ENCODE measurements around the gene KRT6C. TPM values are rescaled to one million over a fixed set of nuclear protein-coding genes. Genes with fewer than 3 reads are reported as not detected.

KRT6C gene
- total RNA-seq, 1 donor from 2014 or later, result not detected

GRCh38 chr12:52434081-52434733 lies 39.4 kb downstream of the KRT6C start, which contains the start of gene KRT75:
TSS of gene KRT75 (minus strand) at chr12:52434371. CDS start at chr12:52434304, 67 bp downstream.
- H3K4me1 Mint-ChIP-seq, result no peaks in the 10 kb centered on the region
- ATAC-seq (ENCODE audit: low read depth), result no peak
- intact Hi-C loops (cut with micrococcal nuclease), result no loop called here
- H3K27ac Mint-ChIP-seq, result no peak within 1 kb of the TSS
- ChIA-PET CTCF (no interaction called here), POLR2A (no interaction called here)
- H3K36me3 Mint-ChIP-seq (ENCODE audit: low read depth), result no peaks in the 10 kb centered on the region
- peaks cover 15% of the 10 kb centered on the region for H3K27me3 Mint-ChIP-seq
- DNase-seq, result no peak
- TF ChIP-seq CTCF (IDR thresholded peaks at IDR 0.05), result no peak
- no peaks in the 10 kb centered on the region for H3K9me3 Mint-ChIP-seq
- H3K4me3 Mint-ChIP-seq, result no peak within 1 kb of the TSS

DNA sequence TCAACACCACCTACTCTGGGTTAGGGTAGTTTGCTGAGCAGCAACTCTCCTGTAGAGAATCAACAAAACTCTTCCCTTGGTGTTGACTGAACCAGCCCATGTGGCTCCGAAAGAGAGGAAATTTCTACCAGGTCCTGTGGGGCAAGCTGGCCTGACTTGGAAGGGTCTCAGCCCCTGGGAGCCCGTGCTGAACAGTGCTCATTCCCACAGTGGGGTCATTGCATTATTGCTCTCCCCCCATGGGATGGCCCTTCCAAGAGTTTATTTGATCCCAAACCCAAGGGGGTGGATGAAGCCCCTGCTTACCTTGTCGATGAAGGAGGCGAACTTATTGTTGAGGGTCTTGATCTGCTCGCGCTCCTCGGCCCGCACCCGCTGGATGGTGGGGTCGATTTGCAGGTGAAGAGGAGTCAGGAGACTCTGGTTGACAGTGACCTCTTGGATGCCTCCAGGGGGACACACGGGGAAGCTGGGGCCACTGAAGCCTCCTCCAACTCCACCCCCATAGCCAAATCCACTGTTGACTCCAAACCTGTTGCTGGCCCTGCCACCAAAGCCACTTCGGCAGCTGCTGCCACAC lies 40.0 kb downstream of the KRT6C start:
- no peaks in the 10 kb centered on the region for H3K9me3 Mint-ChIP-seq
- H3K4me1 Mint-ChIP-seq, result no peaks in the 10 kb centered on the region
- ChIA-PET CTCF (no interaction called here), POLR2A (no interaction called here)
- no peak overlapping the region for H3K4me3 Mint-ChIP-seq
- no peak for TF ChIP-seq CTCF (IDR thresholded peaks at IDR 0.05)
- H3K27me3 Mint-ChIP-seq, result peaks cover 19% of the 10 kb centered on the region
- intact Hi-C loops (cut with micrococcal nuclease), result no loop called here
- no peaks in the 10 kb centered on the region for H3K36me3 Mint-ChIP-seq (ENCODE audit: low read depth)
- H3K27ac Mint-ChIP-seq, result no peak overlapping the region
- DNase-seq (no peak), ATAC-seq (ENCODE audit: low read depth) (no peak)

GRCh38 chr12:52432559-52433207 lies 40.9 kb downstream of the KRT6C start:
- intact Hi-C loops (cut with micrococcal nuclease), result no loop called here
- TF ChIP-seq CTCF (IDR thresholded peaks at IDR 0.05), result no peak
- ChIA-PET CTCF (no interaction called here), POLR2A (no interaction called here)
- no peak overlapping the region for H3K4me3 Mint-ChIP-seq
- no peaks in the 10 kb centered on the region for H3K4me1 Mint-ChIP-seq
- ATAC-seq (ENCODE audit: low read depth) (no peak), DNase-seq (no peak)
- no peaks in the 10 kb centered on the region for H3K9me3 Mint-ChIP-seq
- H3K36me3 Mint-ChIP-seq (ENCODE audit: low read depth), result no peaks in the 10 kb centered on the region
- no peak overlapping the region for H3K27ac Mint-ChIP-seq
- peaks cover 19% of the 10 kb centered on the region for H3K27me3 Mint-ChIP-seq

- ATAC-seq (ENCODE audit: low read depth), result no peak
- H3K9me3 Mint-ChIP-seq, result no peaks in the 10 kb centered on the region
- DNase-seq, result no peak
- H3K36me3 Mint-ChIP-seq (ENCODE audit: low read depth), result no peaks in the 10 kb centered on the region
- no peaks in the 10 kb centered on the region for H3K4me1 Mint-ChIP-seq
- H3K4me3 Mint-ChIP-seq, result no peak overlapping the region
- ChIA-PET POLR2A (no interaction called here), CTCF (no interaction called here)
- no peak for TF ChIP-seq CTCF (IDR thresholded peaks at IDR 0.05)
- intact Hi-C loops (cut with micrococcal nuclease), result no loop called here
- H3K27ac Mint-ChIP-seq, result no peak overlapping the region
- H3K27me3 Mint-ChIP-seq, result peaks cover 12% of the 10 kb centered on the region
These were observed 45.5 kb downstream of the KRT6C start for GRCh38 chr12:52428121-52428520.

- POLR2A ChIA-PET, result interaction anchor here (1.1 kb wide), 1 partner anchor 11 kb away, joined by 3 read pairs; no protein-coding TSS in a partner anchor
- Mint-ChIP-seq H3K4me1 (no peaks in the 10 kb centered on the region), H3K4me3 (no peak overlapping the region), H3K27ac (no peak overlapping the region), H3K36me3 (ENCODE audit: low read depth) (no peaks in the 10 kb centered on the region), H3K9me3 (no peaks in the 10 kb centered on the region), H3K27me3 (peaks cover 13% of the 10 kb centered on the region)
- intact Hi-C loops (cut with micrococcal nuclease), result no loop called here
- CTCF ChIA-PET, result no interaction called here
- ATAC-seq (ENCODE audit: low read depth) (no peak), DNase-seq (no peak)
- no peak for TF ChIP-seq CTCF (IDR thresholded peaks at IDR 0.05)
These were observed 46.5 kb downstream of the KRT6C start for GRCh38 chr12:52427083-52427482.

All from activated B cell treated with CpG ODN at 0.5 μM for 24 hours (primary cell).